Fibroblast of lung (primary cell): Measurements from ENCODE around the gene ECI2. TPM values are rescaled to one million over a fixed set of nuclear protein-coding genes. Genes with fewer than 3 reads are reported as not detected.
A peak's percentile ranks its signal among the peaks of the same experiment; 100 is the strongest.

Experiments
- DNase-seq, 2 donors: peaks; one replicate each; pipeline versions ENCODE4 v3.0.0 to v3.0.0-alpha.2; 2010; ENCODE audit warnings: low read depth in 2 of 2
- H2AFZ ChIP-seq: 2 replicates; pipeline ENCODE4 v1.5.1; 2012; ENCODE audit warnings: low read length, control low read depth, inconsistent platforms
- H3K27ac ChIP-seq: 2 replicates; pipeline ENCODE4 v1.5.1; 2011; ENCODE audit warnings: low read length, control low read depth; ENCODE audit not compliant: insufficient read depth
- H3K27me3 ChIP-seq: 2 replicates; pipeline ENCODE4 v1.5.1; 2011; ENCODE audit warnings: mild to moderate bottlenecking, low read length; ENCODE audit not compliant: control insufficient read depth, insufficient read depth
- H3K36me3 ChIP-seq: 2 replicates; pipeline ENCODE4 v1.5.1; 2011; ENCODE audit warnings: low read length; ENCODE audit not compliant: control insufficient read depth, insufficient read depth
- H3K4me1 ChIP-seq: 2 replicates; pipeline ENCODE4 v1.5.1; 2011; ENCODE audit warnings: low read length; ENCODE audit not compliant: control insufficient read depth, insufficient read depth; ENCODE audit errors: extremely low read depth
- H3K4me2 ChIP-seq: 2 replicates; pipeline ENCODE4 v1.5.1; 2011; ENCODE audit warnings: low read length, control low read depth; ENCODE audit not compliant: insufficient read depth; ENCODE audit errors: extremely low read depth
- H3K4me3 ChIP-seq, 4 experiments: fragments of 200-600 bp in 1 of 4; sonication (generic) in 1 of 4; replicated peaks in 1 of 4; 2 replicates each; pipeline ENCODE4 v1.5.1; 2011 to 2016; ENCODE audit warnings: low read length in 4 of 4, low read depth in 3 of 4, mild to moderate bottlenecking in 3 of 4, control low read depth in 2 of 4, inconsistent platforms in 1 of 4, mixed read lengths in 1 of 4; ENCODE audit not compliant: insufficient read depth in 1 of 4; ENCODE audit errors: control extremely low read depth in 1 of 4
- H3K79me2 ChIP-seq: 2 replicates; pipeline ENCODE4 v1.5.1; 2012; ENCODE audit warnings: mild to moderate bottlenecking, low read length, inconsistent platforms; ENCODE audit not compliant: control insufficient read depth, insufficient read depth
- H3K9ac ChIP-seq: 2 replicates; pipeline ENCODE4 v1.5.1; 2011; ENCODE audit warnings: mild to moderate bottlenecking, low read length, control low read depth; ENCODE audit not compliant: insufficient read depth
- H3K9me3 ChIP-seq: 2 replicates; pipeline ENCODE4 v1.5.1; 2012; ENCODE audit warnings: low read depth, low read length; ENCODE audit not compliant: control insufficient read depth, insufficient read depth
- H4K20me1 ChIP-seq: 2 replicates; pipeline ENCODE4 v1.5.1; 2011; ENCODE audit warnings: low read length; ENCODE audit not compliant: control insufficient read depth, insufficient read depth; ENCODE audit errors: extremely low read depth
- EZH2 ChIP-seq: IDR thresholded peaks from 2 replicates; pipeline ENCODE4 v1.5.1; 2012; ENCODE audit warnings: low read length, control low read depth, mild to moderate bottlenecking; ENCODE audit errors: missing control alignments
- polyA plus RNA-seq, 2 donors: library from polyadenylated mRNA; depleted of rRNA in 1 of 2; stranded (reverse) in 1 of 2; unstranded in 1 of 2; fragments of >200 nt; gene quantifications; 2 replicates each; pipeline ENCODE4 v1.2.1, GENCODE V29; 2011 to 2012; ENCODE audit warnings: missing spikeins in 1 of 2
- total RNA-seq: library from RNA; depleted of rRNA; stranded (reverse); fragments of >200 nt; gene quantifications from 2 replicates; pipeline ENCODE4 v1.2.1, GENCODE V29; 2014
- TF ChIP-seq, protein P1 (sequence below), 2 donors: IDR thresholded peaks in 1 of 2; conservative IDR thresholded peaks in 1 of 2; 1 replicate in 1 of 2; 2 replicates in 1 of 2; pipeline ENCODE4 v1.5.1; 2011 to 2012; ENCODE audit warnings: low read length in 2 of 2, control low read depth in 1 of 2, inconsistent platforms in 1 of 2, low read depth in 1 of 2, mild to moderate bottlenecking in 1 of 2

The ECI2 gene
- total and polyA plus RNA-seq, 2 donors (not counting 1 experiment from before 2014, with no cell fraction given), result 85.2 to 157 TPM

DNA sequence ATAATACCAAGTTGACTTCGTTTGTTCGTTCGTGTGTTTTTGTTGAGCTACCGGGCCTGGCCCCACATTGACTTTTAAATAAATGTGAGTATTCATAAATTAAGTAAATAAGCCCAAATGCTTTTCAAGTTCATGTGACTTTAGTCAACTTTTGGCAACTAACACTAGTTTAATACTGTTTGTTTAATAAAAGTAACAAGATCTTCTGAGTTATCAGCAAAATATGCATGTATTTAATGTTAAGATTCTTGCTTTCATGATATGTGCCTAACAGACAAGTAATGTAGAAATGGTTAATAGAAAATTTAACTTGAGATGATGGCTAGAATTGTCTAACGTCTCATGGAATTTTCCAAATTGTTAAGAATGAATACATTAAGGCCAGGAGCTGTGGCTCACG, 38.7 kb upstream of the ECI2 start:
- Histone ChIP-seq H3K9me3 (no peaks in the 10 kb centered on the region), H3K79me2 (no peaks in the 10 kb centered on the region), H3K9ac (no peak overlapping the region), H3K27me3 (no peaks in the 10 kb centered on the region), H2AFZ (no peak overlapping the region), H3K27ac (no peak overlapping the region), H3K4me1 (no peaks in the 10 kb centered on the region), H3K4me2 (no peak overlapping the region), H4K20me1 (no peaks in the 10 kb centered on the region), H3K4me3 (no peak overlapping the region), H3K36me3 (no peaks in the 10 kb centered on the region)
- TF ChIP-seq, protein P1, sequence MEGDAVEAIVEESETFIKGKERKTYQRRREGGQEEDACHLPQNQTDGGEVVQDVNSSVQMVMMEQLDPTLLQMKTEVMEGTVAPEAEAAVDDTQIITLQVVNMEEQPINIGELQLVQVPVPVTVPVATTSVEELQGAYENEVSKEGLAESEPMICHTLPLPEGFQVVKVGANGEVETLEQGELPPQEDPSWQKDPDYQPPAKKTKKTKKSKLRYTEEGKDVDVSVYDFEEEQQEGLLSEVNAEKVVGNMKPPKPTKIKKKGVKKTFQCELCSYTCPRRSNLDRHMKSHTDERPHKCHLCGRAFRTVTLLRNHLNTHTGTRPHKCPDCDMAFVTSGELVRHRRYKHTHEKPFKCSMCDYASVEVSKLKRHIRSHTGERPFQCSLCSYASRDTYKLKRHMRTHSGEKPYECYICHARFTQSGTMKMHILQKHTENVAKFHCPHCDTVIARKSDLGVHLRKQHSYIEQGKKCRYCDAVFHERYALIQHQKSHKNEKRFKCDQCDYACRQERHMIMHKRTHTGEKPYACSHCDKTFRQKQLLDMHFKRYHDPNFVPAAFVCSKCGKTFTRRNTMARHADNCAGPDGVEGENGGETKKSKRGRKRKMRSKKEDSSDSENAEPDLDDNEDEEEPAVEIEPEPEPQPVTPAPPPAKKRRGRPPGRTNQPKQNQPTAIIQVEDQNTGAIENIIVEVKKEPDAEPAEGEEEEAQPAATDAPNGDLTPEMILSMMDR (conservative IDR thresholded peaks at IDR 0.05 in 1 of 2, IDR thresholded peaks at IDR 0.05 in 1 of 2; ENCODE audit: low read depth in 1 of 2, low read length in 2 of 2), result no peak
- no peak for TF ChIP-seq EZH2
- DNase-seq, result peak in 1 of 2 donors; percentile 69

DNA sequence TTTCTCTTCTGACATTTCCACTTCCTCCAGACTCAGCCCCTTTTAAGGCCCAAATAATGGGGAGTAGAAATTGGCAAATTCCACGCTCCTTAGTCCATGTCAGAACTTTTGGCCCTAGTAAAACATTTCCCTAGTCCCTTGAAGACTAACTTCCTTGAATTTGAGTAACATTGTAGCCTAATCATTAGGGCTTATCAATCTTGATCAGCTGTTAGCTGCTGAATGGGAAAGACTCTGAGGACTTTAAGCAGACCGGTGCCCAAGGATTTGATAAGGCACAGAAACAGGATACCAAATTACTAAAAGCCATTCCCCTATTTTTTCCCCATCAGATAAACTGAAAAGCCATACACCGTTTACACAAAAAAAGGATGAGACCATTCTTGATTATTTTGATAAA, 37.0 kb upstream of the ECI2 start:
- Histone ChIP-seq H3K9me3 (no peaks in the 10 kb centered on the region), H3K9ac (no peak overlapping the region), H2AFZ (no peak overlapping the region), H3K79me2 (no peaks in the 10 kb centered on the region), H3K4me3 (no peak overlapping the region), H3K27ac (no peak overlapping the region), H3K36me3 (no peaks in the 10 kb centered on the region), H3K27me3 (no peaks in the 10 kb centered on the region), H4K20me1 (no peaks in the 10 kb centered on the region), H3K4me2 (no peak overlapping the region), H3K4me1 (no peaks in the 10 kb centered on the region)
- no peak for TF ChIP-seq EZH2
- TF ChIP-seq, protein P1 (conservative IDR thresholded peaks at IDR 0.05 in 1 of 2, IDR thresholded peaks at IDR 0.05 in 1 of 2; ENCODE audit: low read depth in 1 of 2, low read length in 2 of 2), result no peak
- no peak for DNase-seq

DNA sequence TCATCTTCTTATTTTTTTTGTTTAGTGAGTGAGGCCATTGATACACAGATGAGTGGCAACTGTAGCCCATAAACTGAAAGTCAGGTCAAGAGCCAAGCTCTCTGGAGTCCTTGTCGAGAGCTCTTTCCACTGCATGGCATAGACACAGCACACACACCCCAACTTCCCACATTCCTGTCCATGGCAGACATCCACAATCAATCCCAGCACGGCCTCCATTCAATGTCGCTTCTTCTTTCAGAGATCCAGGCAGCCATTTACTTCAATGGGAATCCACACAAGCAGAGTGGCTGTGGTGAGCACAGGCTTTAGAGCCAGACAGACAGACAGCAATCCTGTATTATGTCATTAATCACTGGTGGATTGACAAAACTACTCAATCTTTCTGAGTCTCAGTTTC, 34.9 kb upstream of the ECI2 start:
- no peak overlapping the region for H3K4me3 ChIP-seq
- H3K27me3 ChIP-seq, result no peaks in the 10 kb centered on the region
- H3K36me3 ChIP-seq, result no peaks in the 10 kb centered on the region
- H3K9me3 ChIP-seq, result no peaks in the 10 kb centered on the region
- TF ChIP-seq EZH2, result no peak
- TF ChIP-seq, protein P1 (conservative IDR thresholded peaks at IDR 0.05 in 1 of 2, IDR thresholded peaks at IDR 0.05 in 1 of 2; ENCODE audit: low read depth in 1 of 2, low read length in 2 of 2), result no peak
- no peaks in the 10 kb centered on the region for H3K79me2 ChIP-seq
- no peak overlapping the region for H3K9ac ChIP-seq
- no peaks in the 10 kb centered on the region for H4K20me1 ChIP-seq
- H3K4me2 ChIP-seq, result no peak overlapping the region
- no peak overlapping the region for H3K27ac ChIP-seq
- no peaks in the 10 kb centered on the region for H3K4me1 ChIP-seq
- DNase-seq, result no peak
- H2AFZ ChIP-seq, result no peak overlapping the region
